B cell (primary cell): Measurements from ENCODE around the gene SLIT3. TPM values are rescaled to one million over a fixed set of nuclear protein-coding genes. Genes with fewer than 3 reads are reported as not detected.

Experiments used
- ATAC-seq: fragments of 200-7000 bp; cut with Tn5 transposase; one replicate; pipeline ENCODE4 v1.10.0; 2021; ENCODE audit warnings: low read depth, mild to moderate bottlenecking, moderate number of reproducible peaks, moderate library complexity
- CTCF ChIA-PET: fragments of 350-600 bp; sonication (Branson Sonifier 250); formaldehyde crosslinking; loops from one replicate; lab custom pipeline; 2021; ENCODE audit warnings: antibody characterized with exemption, inconsistent platforms; lab: Charles Lee
- POLR2A ChIA-PET: fragments of 350-600 bp; sonication (Branson Sonifier 250); formaldehyde crosslinking; loops from one replicate; lab custom pipeline; 2021; ENCODE audit warnings: antibody characterized with exemption; lab: Charles Lee
- DNase-seq: peaks from one replicate; pipeline ENCODE4 v3.0.0; 2013
- H2AFZ ChIP-seq: 2 replicates; pipeline ENCODE4 v1.6.1; 2012; ENCODE audit warnings: mild to moderate bottlenecking, low read depth, low read length; ENCODE audit not compliant: insufficient read depth, poor library complexity, severe bottlenecking
- H3K27ac ChIP-seq, 2 donors: 1 replicate in 1 of 2; 2 replicates in 1 of 2; pipeline ENCODE4 v1.5.1; 2012 to 2013; ENCODE audit warnings: low read length in 2 of 2, mild to moderate bottlenecking in 2 of 2, moderate library complexity in 1 of 2
- H3K27me3 ChIP-seq, 4 experiments: fragments of 200-600 bp in 1 of 4; sonication (generic) in 1 of 4; replicated peaks in 1 of 4; 1 replicate in 2 of 4; 2 replicates in 2 of 4; pipeline versions ENCODE4 v1.6.1 to v1.7.0; 2013 to 2016; ENCODE audit warnings: low read length in 3 of 4, mild to moderate bottlenecking in 2 of 4, mixed read lengths in 1 of 4, moderate library complexity in 1 of 4; ENCODE audit not compliant: insufficient read depth in 4 of 4, control insufficient read depth in 3 of 4; ENCODE audit errors: control extremely low read depth in 1 of 4
- H3K36me3 ChIP-seq, 2 experiments: replicated peaks in 1 of 2; 1 replicate in 1 of 2; 2 replicates in 1 of 2; pipeline versions ENCODE4 v1.6.1 to v1.7.1; 2013; ENCODE audit warnings: low read length in 1 of 2; ENCODE audit not compliant: insufficient read depth in 2 of 2, control insufficient read depth in 1 of 2; ENCODE audit errors: control extremely low read depth in 1 of 2, extremely low read depth in 1 of 2
- H3K4me1 ChIP-seq, 2 donors: fragments of 200-600 bp in 1 of 2; sonication (generic) in 1 of 2; 1 replicate in 1 of 2; 2 replicates in 1 of 2; pipeline versions ENCODE4 v1.5.1 to v1.6.1; 2013 to 2017; ENCODE audit warnings: low read length in 2 of 2; ENCODE audit not compliant: control insufficient read depth in 2 of 2, insufficient read depth in 2 of 2
- H3K4me2 ChIP-seq: replicated peaks from 2 replicates; pipeline ENCODE3; 2012; ENCODE audit warnings: mild to moderate bottlenecking, low read depth, low read length; ENCODE audit not compliant: poor library complexity, severe bottlenecking
- H3K4me3 ChIP-seq, 5 experiments: fragments of 200-600 bp in 1 of 5; sonication (generic) in 1 of 5; 1 replicate in 3 of 5; 2 replicates in 2 of 5; pipeline versions ENCODE4 v1.5.1 to v1.7.0; 2011 to 2016; ENCODE audit warnings: low read length in 4 of 5, mild to moderate bottlenecking in 4 of 5, low read depth in 2 of 5, control low read depth in 1 of 5, moderate library complexity in 1 of 5; ENCODE audit not compliant: insufficient read depth in 1 of 5; ENCODE audit errors: control extremely low read depth in 1 of 5, extremely low read depth in 1 of 5
- H3K79me2 ChIP-seq: fragments of 200-600 bp; sonication (generic); one replicate; pipeline ENCODE4 v1.6.0; 2016; ENCODE audit warnings: low read length; ENCODE audit not compliant: control insufficient read depth, insufficient read depth
- H3K9ac ChIP-seq: fragments of 200-600 bp; sonication (generic); 2 replicates; pipeline ENCODE4 v1.6.1; 2017; ENCODE audit warnings: mild to moderate bottlenecking, low read length, moderate library complexity
- H3K9me3 ChIP-seq, 3 donors: one replicate each; pipeline versions ENCODE4 v1.6.1 to v1.7.1; 2013; ENCODE audit warnings: low read length in 2 of 3; ENCODE audit not compliant: control insufficient read depth in 2 of 3, insufficient read depth in 1 of 3; ENCODE audit errors: control extremely low read depth in 1 of 3
- H4K20me1 ChIP-seq: 2 replicates; pipeline ENCODE4 v1.6.0; 2012; ENCODE audit warnings: mild to moderate bottlenecking, low read length; ENCODE audit not compliant: insufficient read depth, control insufficient read depth, poor library complexity, severe bottlenecking
- H3K27ac Mint-ChIP-seq: one replicate; pipeline ENCODE4 v1.8.0; 2021; ENCODE audit warnings: mixed read lengths
- H3K27me3 Mint-ChIP-seq: one replicate; pipeline ENCODE4 v1.8.0; 2021; ENCODE audit warnings: mixed read lengths
- H3K4me1 Mint-ChIP-seq: one replicate; pipeline ENCODE4 v1.8.0; 2021; ENCODE audit warnings: mixed read lengths
- H3K4me3 Mint-ChIP-seq: one replicate; pipeline ENCODE4 v1.8.0; 2021; ENCODE audit warnings: mixed read lengths
- H3K9me3 Mint-ChIP-seq: one replicate; pipeline ENCODE4 v1.8.0; 2022; ENCODE audit warnings: mixed read lengths; ENCODE audit not compliant: insufficient read depth
- CTCF ChIP-seq: fragments of 200-600 bp; IDR thresholded peaks from one replicate; pipeline ENCODE4 v1.8.0; 2022; ENCODE audit warnings: antibody characterized with exemption, mild to moderate bottlenecking
- EZH2 ChIP-seq: IDR thresholded peaks from 2 replicates; pipeline ENCODE4 v1.6.1; 2012; ENCODE audit warnings: borderline replicate concordance, low read depth, mild to moderate bottlenecking, moderate library complexity, low read length; ENCODE audit not compliant: insufficient read depth, poor library complexity, severe bottlenecking
- WGBS: methylation state at CpG from one replicate; pipeline ENCODE4 v1.1.5; 2013; ENCODE audit warnings: missing lambda C conversion rate; ENCODE audit not compliant: insufficient coverage; 5-methylcytosine and 5-hydroxymethylcytosine counted together
- intact Hi-C: fragments of 100-400 bp; cut with micrococcal nuclease; formaldehyde crosslinking; loops from one replicate; pipeline ENCODE4 v1.10.0; 2022
- polyA plus RNA-seq: library from polyadenylated mRNA; depleted of rRNA; stranded (reverse); fragments of >200 nt; gene quantifications from 2 replicates; pipeline ENCODE4 v1.2.3, GENCODE V29; 2012
- total RNA-seq, 2 donors: library from RNA; stranded (reverse); fragments of 120-200 nt in 1 of 2; gene quantifications; 1 replicate in 1 of 2; 2 replicates in 1 of 2; pipeline versions ENCODE4 v1.2.3 to v1.2.4, GENCODE V29; 2013 to 2022

The SLIT3 gene
- total and polyA plus RNA-seq, 2 donors (not counting 1 experiment from before 2014, with no cell fraction given) = not detected

- Mint-ChIP-seq H3K27me3 (peaks cover 2% of the 10 kb centered on the region), H3K4me3 (no peak overlapping the region), H3K27ac (no peak overlapping the region), H3K4me1 (no peaks in the 10 kb centered on the region), H3K9me3 (no peaks in the 10 kb centered on the region)
- no peak for ATAC-seq
- WGBS = 100% methylated on average over 1 of the region's 10 CpGs
- H3K27ac ChIP-seq = no peak overlapping the region
- no peaks in the 10 kb centered on the region for H3K9me3 ChIP-seq
- no peaks in the 10 kb centered on the region for H3K79me2 ChIP-seq
- POLR2A ChIA-PET = no interaction called here
- H3K4me3 ChIP-seq = no peak overlapping the region
- no peaks in the 10 kb centered on the region for H3K36me3 ChIP-seq
- CTCF ChIA-PET = no interaction called here
- DNase-seq = no peak
- TF ChIP-seq EZH2 (no peak), CTCF (no peak)
- no peak overlapping the region for H2AFZ ChIP-seq
- H3K27me3 ChIP-seq = no peaks in the 10 kb centered on the region
- H3K4me2 ChIP-seq = no peak overlapping the region
- H3K9ac ChIP-seq = no peak overlapping the region
- no peaks in the 10 kb centered on the region for H4K20me1 ChIP-seq
- no peaks in the 10 kb centered on the region for H3K4me1 ChIP-seq
- intact Hi-C loops = no loop called here
Measured at GRCh38 chr5:169148138-169148740, 152.7 kb downstream of the SLIT3 start.

- Histone ChIP-seq H3K4me3 (no peak overlapping the region), H2AFZ (no peak overlapping the region), H3K27ac (no peak overlapping the region), H3K4me1 (no peaks in the 10 kb centered on the region), H3K9ac (no peak overlapping the region), H3K27me3 (no peaks in the 10 kb centered on the region), H4K20me1 (no peaks in the 10 kb centered on the region), H3K4me2 (no peak overlapping the region), H3K36me3 (no peaks in the 10 kb centered on the region), H3K9me3 (no peaks in the 10 kb centered on the region), H3K79me2 (no peaks in the 10 kb centered on the region)
- Mint-ChIP-seq H3K4me3 (no peak overlapping the region), H3K27me3 (peaks cover 2% of the 10 kb centered on the region), H3K9me3 (no peaks in the 10 kb centered on the region), H3K4me1 (no peaks in the 10 kb centered on the region), H3K27ac (no peak overlapping the region)
- TF ChIP-seq CTCF = no peak
- TF ChIP-seq EZH2 = no peak
- POLR2A ChIA-PET = no interaction called here
- intact Hi-C loops = no loop called here
- DNase-seq (no peak), ATAC-seq (no peak)
- CTCF ChIA-PET = no interaction called here
- WGBS = 87% methylated on average over 3 of the region's 4 CpGs
Measured at GRCh38 chr5:169147534-169147933, 153.4 kb downstream of the SLIT3 start.
